H1 (cell line): ENCODE measurements around the gene RHBG.

ENCODE experiments used
- ATF3 ChIP-seq: IDR thresholded peaks from 2 replicates; pipeline ENCODE4 v1.6.1; 2011; ENCODE audit warnings: low read depth, mild to moderate bottlenecking, low read length; ENCODE audit not compliant: insufficient read depth
- CEBPB ChIP-seq: IDR thresholded peaks from 2 replicates; pipeline ENCODE4 v1.6.1; 2012; ENCODE audit warnings: low read depth, low read length
- CTCF ChIP-seq, 3 experiments: IDR thresholded peaks; 1 replicate in 2 of 3; 2 replicates in 1 of 3; pipeline versions ENCODE4 v1.5.1 to v1.6.1; 2011; ENCODE audit warnings: low read length in 3 of 3, mild to moderate bottlenecking in 3 of 3, inconsistent platforms in 2 of 3, low read depth in 1 of 3, moderate library complexity in 1 of 3; ENCODE audit not compliant: insufficient read depth in 1 of 3; ENCODE audit errors: control extremely low read depth in 1 of 3
- EP300 ChIP-seq, 2 experiments: IDR thresholded peaks; 1 replicate in 1 of 2; 2 replicates in 1 of 2; pipeline ENCODE4 v1.6.1; 2011 to 2012; ENCODE audit warnings: low read depth in 2 of 2, low read length in 2 of 2, mild to moderate bottlenecking in 2 of 2, borderline replicate concordance in 1 of 2, inconsistent platforms in 1 of 2, moderate library complexity in 1 of 2
- JUN ChIP-seq: IDR thresholded peaks from 2 replicates; pipeline ENCODE4 v1.6.1; 2011; ENCODE audit warnings: low read depth, mild to moderate bottlenecking, improper control_type of control experiment, low read length
- KDM1A ChIP-seq: fragments of 200-600, 300-600 bp; sonication (generic); IDR thresholded peaks from 2 replicates; pipeline ENCODE4 v1.7.1; 2016; ENCODE audit warnings: mild to moderate bottlenecking, low read length, borderline replicate concordance
- NRF1 ChIP-seq: IDR thresholded peaks from 2 replicates; pipeline ENCODE4 v1.6.1; 2011; ENCODE audit warnings: mild to moderate bottlenecking, low read depth, low read length, improper control_type of control experiment
- POLR2A ChIP-seq, 2 experiments: IDR thresholded peaks; 1 replicate in 1 of 2; 2 replicates in 1 of 2; pipeline ENCODE4 v1.6.1; 2011; ENCODE audit warnings: low read depth in 2 of 2, low read length in 2 of 2, mild to moderate bottlenecking in 2 of 2; ENCODE audit errors: control extremely low read depth in 1 of 2
- POLR2AphosphoS5 ChIP-seq: IDR thresholded peaks from 2 replicates; pipeline ENCODE4 v1.6.1; 2011; ENCODE audit warnings: low read depth, low read length
- SP1 ChIP-seq: IDR thresholded peaks from 2 replicates; pipeline ENCODE4 v1.6.1; 2011; ENCODE audit warnings: low read depth, low read length
- SP2 ChIP-seq: IDR thresholded peaks from 2 replicates; pipeline ENCODE4 v1.6.1; 2012; ENCODE audit warnings: mild to moderate bottlenecking, low read length, inconsistent platforms
- TAF1 ChIP-seq: IDR thresholded peaks from 2 replicates; pipeline ENCODE4 v1.6.1; 2011; ENCODE audit warnings: mild to moderate bottlenecking, low read depth, low read length
- USF2 ChIP-seq: IDR thresholded peaks from 2 replicates; pipeline ENCODE4 v1.6.1; 2011; ENCODE audit warnings: low read length, improper control_type of control experiment
- YY1 ChIP-seq: IDR thresholded peaks from 2 replicates; pipeline ENCODE4 v1.6.1; 2011; ENCODE audit warnings: low read depth, mild to moderate bottlenecking, low read length

- TF ChIP-seq CTCF (IDR thresholded peaks at IDR 0.05; ENCODE audit: control extremely low read depth in 1 of 3, insufficient read depth in 1 of 3, low read depth in 1 of 3, low read length in 3 of 3) (no peak), JUN (no peak), USF2 (no peak), SP2 (no peak), POLR2A (IDR thresholded peaks at IDR 0.05; ENCODE audit: control extremely low read depth in 1 of 2, low read depth in 2 of 2, low read length in 2 of 2) (no peak), SP1 (no peak), EP300 (IDR thresholded peaks at IDR 0.05; ENCODE audit: borderline replicate concordance in 1 of 2, low read depth in 2 of 2, low read length in 2 of 2) (no peak), CEBPB (no peak), ATF3 (no peak), YY1 (no peak), NRF1 (no peak), KDM1A (no peak), POLR2AphosphoS5 (no peak), TAF1 (no peak)
Observed at GRCh38 chr1:156365754-156366153, 3.3 kb upstream of the RHBG start.
